WTC11 (cell line): ENCODE data around the gene FATE1.

Experiments
- CTCF ChIP-seq: fragments of 200-600 bp; IDR thresholded peaks from 2 replicates; pipeline ENCODE4 v1.8.0; 2022; ENCODE audit warnings: antibody characterized with exemption
- E2F4 ChIP-seq: sonication (generic); formaldehyde crosslinking; IDR thresholded peaks from 2 replicates; pipeline ENCODE4 v1.8.1; 2022; ENCODE audit warnings: low read depth, mild to moderate bottlenecking, moderate library complexity, missing genetic modification reagents, borderline replicate concordance
- MYBL2 ChIP-seq: sonication (generic); formaldehyde crosslinking; IDR thresholded peaks from 2 replicates; pipeline ENCODE4 v1.8.1; 2023; ENCODE audit warnings: mild to moderate bottlenecking, moderate library complexity, missing genetic modification reagents
- RELA ChIP-seq: sonication (generic); formaldehyde crosslinking; IDR thresholded peaks from 2 replicates; pipeline ENCODE4 v1.8.1; 2022; ENCODE audit warnings: missing genetic modification reagents, mild to moderate bottlenecking, borderline replicate concordance
- SP1 ChIP-seq: sonication (generic); formaldehyde crosslinking; conservative IDR thresholded peaks from 2 replicates; pipeline ENCODE4 v1.8.1; 2022; ENCODE audit warnings: missing genetic modification reagents
- TEAD4 ChIP-seq: sonication (generic); formaldehyde crosslinking; IDR thresholded peaks from 2 replicates; pipeline ENCODE4 v1.8.0; 2022; ENCODE audit warnings: mild to moderate bottlenecking, missing genetic modification reagents
- USF2 ChIP-seq: sonication (generic); formaldehyde crosslinking; IDR thresholded peaks from 2 replicates; pipeline ENCODE4 v1.8.1; 2023; ENCODE audit warnings: mild to moderate bottlenecking, missing genetic modification reagents, moderate library complexity
- ZNF121 ChIP-seq: sonication (generic); formaldehyde crosslinking; IDR thresholded peaks from 2 replicates; pipeline ENCODE4 v1.8.0; 2023; ENCODE audit warnings: missing genetic modification reagents
- ZNF423 ChIP-seq: fragments of 250-450 bp; sonication (Bioruptor Pico); IDR thresholded peaks from 2 replicates; pipeline ENCODE4 v2.1.2; 2022; ENCODE audit warnings: mild to moderate bottlenecking, moderate library complexity
- TF ChIP-seq, protein P1 (sequence below): sonication (generic); formaldehyde crosslinking; IDR thresholded peaks from 2 replicates; pipeline ENCODE4 v1.8.1; 2022; ENCODE audit warnings: missing genetic modification reagents, borderline replicate concordance
- TF ChIP-seq, protein P2 (sequence below): sonication (generic); formaldehyde crosslinking; IDR thresholded peaks from 2 replicates; pipeline ENCODE4 v1.8.0; 2022; ENCODE audit warnings: mild to moderate bottlenecking, missing genetic modification reagents
- TF ChIP-seq, protein P3 (sequence below): sonication (generic); formaldehyde crosslinking; IDR thresholded peaks from 2 replicates; pipeline ENCODE4 v1.8.1; 2023; ENCODE audit warnings: mild to moderate bottlenecking, moderate library complexity, missing genetic modification reagents

DNA sequence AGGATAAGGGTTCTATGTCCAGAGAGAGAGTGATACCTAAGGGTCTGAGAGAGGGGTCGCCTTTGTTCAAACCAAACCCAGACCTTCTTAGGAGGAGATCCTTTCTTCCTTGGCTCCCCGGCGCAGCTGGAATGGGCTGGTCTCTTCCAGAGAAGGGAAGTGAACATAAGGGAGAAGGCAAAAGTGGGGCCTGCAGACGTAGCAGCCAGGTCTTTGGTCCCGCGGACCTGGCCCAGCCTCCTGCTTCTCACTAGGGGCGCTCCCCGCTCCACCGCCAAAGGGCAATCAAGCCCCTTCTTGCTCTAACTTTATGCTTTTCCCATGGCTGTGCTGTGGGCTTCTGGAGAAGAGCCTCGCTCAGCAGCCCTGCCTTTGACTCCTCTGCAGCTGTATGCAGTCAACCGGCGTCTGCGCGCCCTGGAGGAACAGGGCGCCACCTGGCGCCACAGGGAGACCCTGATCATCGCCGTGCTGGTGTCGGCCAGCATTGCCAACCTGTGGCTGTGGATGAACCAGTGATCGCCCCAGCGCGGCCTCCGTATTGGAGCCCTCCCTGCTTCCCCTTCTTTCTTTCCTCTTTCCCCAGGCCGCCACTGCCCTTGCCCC is 6.5 kb downstream of the FATE1 start:
- TF ChIP-seq RELA (no peak), CTCF (no peak), E2F4 (CRISPR knock-in tag) (no peak), TEAD4 (no peak), ZNF121 (CRISPR knock-in tag) (no peak; the same call in 1 of the 2 replicates), MYBL2 (CRISPR knock-in tag) (no peak), ZNF423 (CRISPR knock-in tag) (no peak), USF2 (CRISPR knock-in tag) (no peak), SP1 (CRISPR knock-in tag) (no peak)
- TF ChIP-seq, protein P1, sequence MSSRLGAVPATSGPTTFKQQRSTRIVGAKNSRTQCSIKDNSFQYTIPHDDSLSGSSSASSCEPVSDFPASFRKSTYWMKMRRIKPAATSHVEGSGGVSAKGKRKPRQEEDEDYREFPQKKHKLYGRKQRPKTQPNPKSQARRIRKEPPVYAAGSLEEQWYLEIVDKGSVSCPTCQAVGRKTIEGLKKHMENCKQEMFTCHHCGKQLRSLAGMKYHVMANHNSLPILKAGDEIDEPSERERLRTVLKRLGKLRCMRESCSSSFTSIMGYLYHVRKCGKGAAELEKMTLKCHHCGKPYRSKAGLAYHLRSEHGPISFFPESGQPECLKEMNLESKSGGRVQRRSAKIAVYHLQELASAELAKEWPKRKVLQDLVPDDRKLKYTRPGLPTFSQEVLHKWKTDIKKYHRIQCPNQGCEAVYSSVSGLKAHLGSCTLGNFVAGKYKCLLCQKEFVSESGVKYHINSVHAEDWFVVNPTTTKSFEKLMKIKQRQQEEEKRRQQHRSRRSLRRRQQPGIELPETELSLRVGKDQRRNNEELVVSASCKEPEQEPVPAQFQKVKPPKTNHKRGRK (CRISPR knock-in tag): no peak
- TF ChIP-seq, protein P2, sequence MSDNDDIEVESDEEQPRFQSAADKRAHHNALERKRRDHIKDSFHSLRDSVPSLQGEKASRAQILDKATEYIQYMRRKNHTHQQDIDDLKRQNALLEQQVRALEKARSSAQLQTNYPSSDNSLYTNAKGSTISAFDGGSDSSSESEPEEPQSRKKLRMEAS (CRISPR knock-in tag): no peak
- TF ChIP-seq, protein P3, sequence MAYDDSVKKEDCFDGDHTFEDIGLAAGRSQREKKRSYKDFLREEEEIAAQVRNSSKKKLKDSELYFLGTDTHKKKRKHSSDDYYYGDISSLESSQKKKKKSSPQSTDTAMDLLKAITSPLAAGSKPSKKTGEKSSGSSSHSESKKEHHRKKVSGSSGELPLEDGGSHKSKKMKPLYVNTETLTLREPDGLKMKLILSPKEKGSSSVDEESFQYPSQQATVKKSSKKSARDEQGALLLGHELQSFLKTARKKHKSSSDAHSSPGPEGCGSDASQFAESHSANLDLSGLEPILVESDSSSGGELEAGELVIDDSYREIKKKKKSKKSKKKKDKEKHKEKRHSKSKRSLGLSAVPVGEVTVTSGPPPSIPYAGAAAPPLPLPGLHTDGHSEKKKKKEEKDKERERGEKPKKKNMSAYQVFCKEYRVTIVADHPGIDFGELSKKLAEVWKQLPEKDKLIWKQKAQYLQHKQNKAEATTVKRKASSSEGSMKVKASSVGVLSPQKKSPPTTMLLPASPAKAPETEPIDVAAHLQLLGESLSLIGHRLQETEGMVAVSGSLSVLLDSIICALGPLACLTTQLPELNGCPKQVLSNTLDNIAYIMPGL: no peak
